Muscle of leg (tissue), 11 donors: ENCODE data around the gene NDUFS2. TPM values are rescaled to one million over a fixed set of nuclear protein-coding genes. Genes with fewer than 3 reads are reported as not detected.

Experiments
- DNase-seq: peaks from one replicate; pipeline ENCODE4 v3.0.0; 2013
- H3K27ac ChIP-seq: one replicate; pipeline ENCODE4 v1.5.1; 2013; ENCODE audit warnings: mild to moderate bottlenecking, low read length, control low read depth
- H3K27me3 ChIP-seq: one replicate; pipeline ENCODE4 v1.6.1; 2013; ENCODE audit warnings: low read length; ENCODE audit not compliant: control insufficient read depth, insufficient read depth
- H3K36me3 ChIP-seq: one replicate; pipeline ENCODE4 v1.6.1; 2013; ENCODE audit warnings: low read length; ENCODE audit not compliant: control insufficient read depth, insufficient read depth
- H3K4me1 ChIP-seq: one replicate; pipeline ENCODE4 v1.6.1; 2013; ENCODE audit warnings: low read length; ENCODE audit not compliant: control insufficient read depth, insufficient read depth
- H3K4me3 ChIP-seq: one replicate; pipeline ENCODE4 v1.5.1; 2013; ENCODE audit warnings: low read length, control low read depth
- H3K9me3 ChIP-seq: replicated peaks from 2 replicates; pipeline ENCODE4 v1.6.1; 2013; ENCODE audit warnings: low read depth, low read length; ENCODE audit not compliant: control insufficient read depth
- WGBS: methylation state at CpG from one replicate; pipeline ENCODE4 v1.1.5; 2013; ENCODE audit warnings: missing lambda C conversion rate; ENCODE audit not compliant: insufficient coverage; 5-methylcytosine and 5-hydroxymethylcytosine counted together
- polyA plus RNA-seq, 8 donors: library from polyadenylated mRNA; unstranded; fragments of 120-200 nt; gene quantifications; one replicate each; pipeline versions ENCODE4 v1.2.1 to v1.2.3, GENCODE V29; 2013; ENCODE audit warnings: inconsistent platforms in 1 of 8, low replicate concordance in 1 of 8; ENCODE audit not compliant: insufficient read length in 8 of 8, insufficient read depth in 1 of 8
- total RNA-seq: library from RNA; stranded (reverse); fragments of 120-200 nt; gene quantifications from one replicate; pipeline ENCODE4 v1.2.4, GENCODE V29; 2013

NDUFS2 gene
- total and polyA plus RNA-seq, 9 donors: 84.4 to 163 (median 146) TPM

DNA sequence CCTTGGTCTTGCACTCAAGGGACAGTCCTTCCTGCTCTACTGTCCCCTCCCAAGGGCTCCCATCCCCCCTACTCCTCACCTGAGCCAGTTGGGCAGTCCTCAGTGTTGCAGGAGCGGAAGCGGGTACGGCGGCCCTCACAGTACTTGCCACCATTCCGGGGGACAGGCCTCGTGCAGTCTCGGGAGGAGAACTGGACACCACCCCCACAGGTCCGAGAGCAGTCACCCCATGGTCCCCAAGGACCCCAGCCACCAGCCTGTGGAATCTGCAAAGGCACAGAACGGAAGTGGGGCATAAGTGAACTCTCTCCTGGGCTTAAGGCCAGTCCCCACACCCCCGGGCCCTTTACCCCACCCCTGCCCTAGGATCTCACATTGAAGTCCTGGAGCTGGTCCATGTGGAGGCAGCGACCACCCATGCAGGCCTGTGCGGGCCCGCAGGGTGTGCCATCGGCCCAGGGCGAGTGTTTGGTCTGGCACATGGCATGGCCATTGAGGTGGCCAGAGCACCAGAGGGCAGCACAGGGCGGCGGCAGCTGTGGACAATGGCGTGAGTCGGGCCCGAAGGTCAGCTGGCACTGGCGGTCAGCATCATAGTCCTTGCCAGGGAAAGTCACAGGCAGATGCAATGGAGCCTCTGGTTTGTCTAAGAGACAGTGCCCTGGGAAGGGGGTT lies 8.5 kb upstream of the NDUFS2 start:
- Histone ChIP-seq H3K4me3 (no peak overlapping the region), H3K27me3 (no peaks in the 10 kb centered on the region), H3K4me1 (peaks cover 53% of the 10 kb centered on the region), H3K27ac (no peak overlapping the region), H3K36me3 (peaks cover 42% of the 10 kb centered on the region), H3K9me3 (no peaks in the 10 kb centered on the region)
- DNase-seq: no peak
- 83% methylated on average over 18 of the region's 21 CpGs for WGBS

DNA sequence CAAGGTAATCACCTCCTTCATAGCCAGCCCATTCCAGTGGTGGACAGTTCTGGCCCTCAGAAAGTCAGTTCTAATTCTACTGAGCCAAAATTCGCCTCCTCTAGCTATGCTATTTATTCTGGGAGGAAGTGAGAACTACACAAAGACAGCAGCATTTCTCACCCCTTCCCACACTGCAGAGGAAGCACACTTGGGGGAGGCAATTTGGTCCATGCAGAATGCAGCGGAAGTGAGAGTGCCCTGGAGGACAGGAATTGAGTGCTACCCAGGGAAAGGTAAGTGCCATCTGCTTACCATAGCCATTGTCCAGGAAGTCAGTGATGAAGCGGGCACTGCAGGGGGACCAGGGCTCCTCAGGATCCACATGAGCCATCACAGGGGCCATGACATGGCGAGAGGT lies 7.0 kb upstream of the NDUFS2 start:
- Histone ChIP-seq H3K4me3 (no peak overlapping the region), H3K36me3 (peaks cover 42% of the 10 kb centered on the region), H3K27me3 (no peaks in the 10 kb centered on the region), H3K27ac (no peak overlapping the region), H3K9me3 (no peaks in the 10 kb centered on the region), H3K4me1 (peaks cover 68% of the 10 kb centered on the region)
- WGBS: 93% methylated on average over 3 of the region's 4 CpGs
- peak; percentile 58 for DNase-seq

DNA sequence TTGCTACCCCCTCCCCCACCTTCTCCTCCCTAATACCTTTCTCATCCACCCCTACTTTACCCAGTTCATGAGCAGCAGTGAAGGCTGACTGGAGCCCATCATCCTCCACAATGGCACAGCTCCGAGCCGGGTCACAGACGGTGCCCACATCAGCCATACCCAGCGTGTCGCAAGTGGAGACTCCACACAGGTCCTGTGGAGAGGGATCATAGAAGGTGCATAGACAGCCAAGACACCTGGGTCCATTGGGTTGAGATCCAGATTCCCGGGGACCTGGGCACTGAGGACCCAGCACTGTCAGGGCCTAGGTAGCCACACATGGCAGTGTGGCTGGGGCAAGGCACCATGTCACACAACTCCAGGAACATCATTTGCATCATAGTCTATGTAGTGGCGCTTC lies 6.1 kb upstream of the NDUFS2 start:
- H3K27ac ChIP-seq: peak overlapping the region; percentile 6
- peaks cover 75% of the 10 kb centered on the region for H3K4me1 ChIP-seq
- DNase-seq: no peak
- H3K9me3 ChIP-seq: no peaks in the 10 kb centered on the region
- peaks cover 39% of the 10 kb centered on the region for H3K36me3 ChIP-seq
- H3K27me3 ChIP-seq: no peaks in the 10 kb centered on the region
- 80% methylated on average over 5 of the region's 7 CpGs for WGBS
- peak overlapping the region; percentile 46 for H3K4me3 ChIP-seq

DNA sequence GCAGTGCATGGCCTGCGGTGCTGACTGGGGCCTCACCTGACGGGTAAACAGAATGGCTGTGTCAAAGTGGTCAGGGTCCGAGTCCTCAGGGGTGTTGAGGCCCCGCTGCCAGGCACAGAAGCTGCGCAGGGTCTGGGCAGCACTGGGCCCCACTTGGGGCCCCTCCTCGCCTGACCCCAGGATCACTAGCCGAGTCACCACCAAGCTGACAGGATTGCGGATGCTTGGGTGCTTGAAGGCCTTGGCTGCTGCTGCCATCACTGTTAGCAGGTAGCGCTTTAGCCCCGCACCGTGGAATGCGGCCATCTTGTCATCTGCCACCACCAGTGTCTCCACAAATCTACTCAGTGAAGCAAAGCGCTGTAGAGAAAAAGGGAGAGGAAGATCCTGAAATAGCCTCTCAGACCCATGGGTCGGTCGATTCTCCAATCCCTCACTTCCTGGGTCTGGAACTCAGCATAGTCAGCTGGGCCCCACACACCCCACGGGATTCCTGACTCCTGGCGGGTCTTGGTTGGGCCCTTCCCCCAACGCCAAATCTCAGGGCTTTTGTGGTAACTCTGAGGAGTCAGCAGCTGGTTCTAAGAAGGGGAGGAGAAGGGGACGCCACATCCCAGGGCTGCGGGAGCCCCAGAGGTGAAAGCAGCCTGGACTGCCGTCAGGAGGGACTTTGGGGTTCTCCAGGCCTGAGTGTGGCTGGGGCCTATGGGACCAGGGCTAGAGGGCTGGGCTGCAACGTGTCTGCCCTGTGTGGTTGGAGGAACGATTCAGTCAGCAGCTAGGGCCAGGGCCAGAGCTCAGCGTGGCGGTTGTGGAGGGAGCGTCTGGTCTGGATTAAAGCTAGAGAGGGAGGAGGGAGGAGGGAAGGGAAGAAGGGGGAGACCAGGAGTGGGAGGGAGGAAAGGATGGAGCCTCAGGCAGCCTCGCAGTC lies 5.4 kb upstream of the NDUFS2 start:
- WGBS: 42% methylated on average over 18 of the region's 27 CpGs
- Histone ChIP-seq H3K27ac (peak overlapping the region; percentile 99), H3K36me3 (peaks cover 32% of the 10 kb centered on the region), H3K9me3 (no peaks in the 10 kb centered on the region), H3K27me3 (no peaks in the 10 kb centered on the region), H3K4me1 (peaks cover 82% of the 10 kb centered on the region), H3K4me3 (peak overlapping the region; percentile 46)
- peak; percentile 97 for DNase-seq

DNA sequence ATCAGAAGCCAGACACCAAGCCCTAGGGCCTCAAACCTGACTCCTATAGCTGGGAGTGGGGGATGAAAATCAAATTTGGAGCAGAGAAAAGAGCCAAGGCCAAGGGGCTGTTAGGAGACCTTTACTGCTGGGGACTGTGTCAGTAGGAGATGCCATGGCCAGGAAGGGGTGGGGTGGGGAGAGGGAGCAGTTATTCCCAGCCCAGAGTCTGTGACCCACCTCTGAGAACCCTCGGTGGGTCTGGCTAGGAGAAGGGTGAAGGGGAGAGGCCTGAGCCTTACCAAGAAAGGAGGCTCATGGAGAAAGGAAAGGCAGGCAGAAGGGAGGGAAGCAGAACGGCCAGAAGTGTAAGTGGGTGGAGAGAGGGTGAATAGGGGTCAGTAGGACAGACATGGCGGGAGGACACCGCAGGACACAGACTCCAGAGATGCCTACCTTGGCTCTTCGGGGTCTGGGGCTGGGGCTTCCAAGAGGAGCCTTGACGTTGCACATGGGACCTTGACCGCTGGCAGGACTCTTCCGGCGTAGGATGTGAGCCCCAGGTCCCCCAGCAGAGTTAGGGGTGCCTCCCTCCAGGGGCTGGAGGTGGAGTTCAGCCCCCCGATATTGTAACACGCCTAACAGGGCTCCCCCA lies 4.5 kb upstream of the NDUFS2 start:
- Histone ChIP-seq H3K36me3 (peaks cover 29% of the 10 kb centered on the region), H3K4me3 (peak overlapping the region; percentile 46), H3K9me3 (no peaks in the 10 kb centered on the region), H3K27ac (peak overlapping the region; percentile 99), H3K27me3 (no peaks in the 10 kb centered on the region), H3K4me1 (peaks cover 82% of the 10 kb centered on the region)
- DNase-seq: peak; percentile 54
- 26% methylated on average over 8 of the region's 11 CpGs for WGBS

DNA sequence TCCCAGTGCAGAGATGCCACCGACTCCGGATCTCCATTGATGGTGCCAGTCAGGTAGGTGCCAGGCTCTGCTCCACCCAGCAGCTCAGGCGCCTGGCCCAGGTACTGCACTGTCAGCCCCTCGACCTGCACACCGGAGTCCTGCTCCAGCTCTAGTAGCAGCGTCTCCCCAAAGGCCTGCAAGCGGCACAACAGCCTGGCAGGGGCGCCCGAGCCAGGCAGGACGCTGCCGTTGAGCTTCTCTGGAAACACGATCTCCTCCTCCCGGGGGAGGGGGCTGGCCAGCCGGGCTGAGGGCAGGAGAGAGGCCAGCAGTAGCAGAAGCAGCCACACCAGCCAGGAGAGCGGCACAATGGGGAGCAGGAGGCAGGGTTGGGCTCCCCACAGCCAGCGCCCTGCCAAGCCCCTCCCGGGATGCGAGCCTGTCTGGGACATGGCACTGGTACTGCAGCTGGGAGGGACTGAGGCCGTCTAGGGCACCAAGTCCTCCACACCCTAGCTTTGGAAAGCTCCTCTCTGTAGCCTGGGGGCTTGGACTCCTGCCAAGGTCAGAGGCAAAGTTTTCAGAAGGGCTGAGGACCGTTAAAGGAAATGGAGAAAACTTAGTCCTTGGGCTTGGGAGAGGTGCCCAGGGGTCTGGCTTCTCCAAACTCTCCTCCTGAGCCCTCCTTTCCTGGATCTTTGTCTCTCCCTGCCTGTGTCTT lies 3.8 kb upstream of the NDUFS2 start:
- H3K36me3 ChIP-seq: peaks cover 24% of the 10 kb centered on the region
- H3K27me3 ChIP-seq: no peaks in the 10 kb centered on the region
- peak overlapping the region; percentile 99 for H3K27ac ChIP-seq
- peak overlapping the region; percentile 46 for H3K4me3 ChIP-seq
- DNase-seq: peak; percentile 79
- peaks cover 82% of the 10 kb centered on the region for H3K4me1 ChIP-seq
- WGBS: 8% methylated on average over 17 of the region's 20 CpGs
- H3K9me3 ChIP-seq: no peaks in the 10 kb centered on the region

DNA sequence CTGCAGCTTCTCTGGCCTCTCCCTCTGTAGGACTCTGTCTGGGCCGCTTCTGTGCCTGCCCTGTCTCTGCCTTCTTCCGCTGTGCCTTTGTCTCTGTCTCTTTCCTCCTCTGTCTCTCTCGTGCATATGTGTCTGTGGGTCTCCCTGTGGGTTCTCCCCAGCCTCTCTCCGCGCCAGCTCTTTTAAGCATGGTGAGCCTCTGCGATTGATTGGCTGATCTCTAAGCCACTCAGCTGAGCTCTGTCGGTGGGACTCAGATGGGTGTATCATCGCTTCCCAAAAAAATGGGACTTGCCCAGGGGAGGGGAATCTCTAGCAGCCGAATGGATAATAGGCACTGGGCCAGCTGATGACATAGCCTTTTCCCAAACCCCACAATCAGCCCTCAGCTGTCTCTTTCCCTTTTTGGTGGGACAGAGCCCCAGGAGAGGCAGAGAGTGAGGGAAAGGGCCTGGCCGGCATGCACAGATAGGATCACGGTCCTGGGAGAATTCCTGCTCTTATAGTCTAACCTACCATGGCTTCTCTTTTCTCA lies 3.2 kb upstream of the NDUFS2 start, which contains the start of gene ADAMTS4:
Gene ADAMTS4, minus strand, starts transcription at position 158 of the 535 bp plus-strand sequence. CDS start 427 bp downstream, outside the sequence.
- Histone ChIP-seq H3K27ac (peak within 1 kb of the TSS; percentile 99), H3K36me3 (peaks cover 27% of the 10 kb centered on the region), H3K27me3 (no peaks in the 10 kb centered on the region), H3K4me3 (peak within 1 kb of the TSS; percentile 46), H3K9me3 (no peaks in the 10 kb centered on the region), H3K4me1 (peaks cover 82% of the 10 kb centered on the region)
- peak; percentile 97 for DNase-seq
- 12% methylated on average over 3 of the region's 11 CpGs for WGBS

DNA sequence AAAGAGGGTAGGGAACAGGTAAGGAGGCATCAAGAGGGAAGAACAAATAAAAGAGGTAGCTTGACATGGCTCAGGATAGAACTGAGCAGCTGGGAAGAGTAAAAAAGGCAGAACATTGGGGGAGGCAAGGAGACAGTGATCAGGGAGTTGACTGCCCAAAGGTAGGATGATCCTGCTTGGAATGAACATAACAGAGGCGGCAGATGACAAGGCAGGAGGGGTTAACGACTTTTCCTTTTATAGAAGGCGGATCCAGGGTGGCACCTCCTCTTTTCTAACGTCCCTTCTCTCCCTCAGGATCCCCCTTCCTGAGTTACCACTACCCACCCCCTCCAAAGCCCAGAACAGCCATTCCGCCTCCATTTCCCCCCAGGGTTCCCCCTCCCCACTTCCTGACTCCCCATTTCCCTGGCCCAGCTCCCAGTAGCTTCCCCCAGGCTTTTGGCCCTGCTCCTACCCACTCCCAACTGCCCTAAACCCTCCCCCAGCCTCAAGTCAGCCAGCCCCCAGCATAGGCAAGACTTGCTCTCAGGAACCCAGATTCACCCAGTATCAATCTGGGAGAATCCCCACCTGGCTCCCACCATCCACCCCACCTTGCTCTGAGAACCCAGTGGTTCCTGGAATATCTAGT lies 2.5 kb upstream of the NDUFS2 start:
- 14% methylated on average over 2 of the region's 5 CpGs for WGBS
- H3K4me3 ChIP-seq: no peak overlapping the region

DNA sequence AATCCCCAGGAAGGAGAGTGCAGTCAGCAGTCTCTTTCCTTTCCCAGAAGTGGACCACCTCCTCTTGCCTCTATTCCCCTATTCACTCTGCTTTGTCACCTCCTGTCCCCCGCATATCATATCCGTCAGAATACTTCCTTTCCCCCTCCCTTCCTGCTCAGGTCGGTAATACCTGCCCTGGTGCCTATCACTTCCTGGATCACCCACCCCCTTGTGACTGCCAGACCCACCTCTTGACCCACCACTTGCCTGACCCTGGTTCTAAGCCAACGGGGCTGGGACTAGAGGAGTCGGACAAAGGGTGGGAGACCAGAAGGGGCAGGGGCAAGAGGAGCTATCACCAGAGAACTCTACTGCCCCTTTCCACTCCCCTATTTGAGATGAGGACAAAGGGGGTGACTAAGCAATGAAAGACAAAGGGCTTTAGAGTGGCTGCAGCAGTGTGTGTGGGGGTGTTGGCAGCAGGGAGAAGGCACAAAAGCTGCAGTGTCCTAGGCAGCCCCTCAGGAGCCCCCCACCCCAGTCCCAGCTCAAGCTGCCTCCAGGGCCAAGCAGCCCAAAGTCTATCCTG lies 1.7 kb upstream of the NDUFS2 start:
- peak overlapping the region; percentile 99 for H3K27ac ChIP-seq
- H3K27me3 ChIP-seq: no peaks in the 10 kb centered on the region
- H3K4me3 ChIP-seq: no peak overlapping the region
- H3K36me3 ChIP-seq: peaks cover 18% of the 10 kb centered on the region
- DNase-seq: no peak
- no peaks in the 10 kb centered on the region for H3K9me3 ChIP-seq
- 69% methylated on average over 3 of the region's 5 CpGs for WGBS
- peaks cover 71% of the 10 kb centered on the region for H3K4me1 ChIP-seq

More for the DNA sequence above, 2.5 kb upstream of the NDUFS2 start:
- H3K4me1 ChIP-seq: peaks cover 76% of the 10 kb centered on the region
- no peaks in the 10 kb centered on the region for H3K9me3 ChIP-seq
- H3K27me3 ChIP-seq: no peaks in the 10 kb centered on the region
- peaks cover 23% of the 10 kb centered on the region for H3K36me3 ChIP-seq
- peak; percentile 69 for DNase-seq
- peak overlapping the region; percentile 99 for H3K27ac ChIP-seq
